Neural crest cell (in vitro differentiated cells): ENCODE data around the gene SND1. TPM values are rescaled to one million over a fixed set of nuclear protein-coding genes. Genes with fewer than 3 reads are reported as not detected.

ENCODE experiments used
- DNase-seq: peaks from one replicate; pipeline ENCODE4 v3.0.0; 2021; ENCODE audit warnings: low read depth, mixed read lengths, low spot score
- H3K27ac Mint-ChIP-seq: one replicate; pipeline ENCODE4 v1.8.0; 2021; ENCODE audit warnings: mild to moderate bottlenecking, mixed read lengths; ENCODE audit not compliant: unreplicated experiment
- H3K27me3 Mint-ChIP-seq: 2 replicates; pipeline ENCODE4 v1.8.0; 2021; ENCODE audit warnings: low read depth, mild to moderate bottlenecking, mixed read lengths
- H3K36me3 Mint-ChIP-seq: 2 replicates; pipeline ENCODE4 v1.8.0; 2021; ENCODE audit warnings: low read depth, mild to moderate bottlenecking, mixed read lengths
- H3K4me1 Mint-ChIP-seq: 2 replicates; pipeline ENCODE4 v1.8.0; 2021; ENCODE audit warnings: mixed read lengths
- H3K4me3 Mint-ChIP-seq: one replicate; pipeline ENCODE4 v1.8.0; 2021; ENCODE audit warnings: mild to moderate bottlenecking, mixed read lengths
- H3K9me3 Mint-ChIP-seq: 2 replicates; pipeline ENCODE4 v1.8.0; 2021; ENCODE audit warnings: mixed read lengths
- CTCF ChIP-seq: fragments of 200-600 bp; sonication (generic); conservative IDR thresholded peaks from 2 replicates; pipeline ENCODE4 v1.5.0; 2021; ENCODE audit warnings: antibody characterized with exemption, mild to moderate bottlenecking
- total RNA-seq: library from RNA; stranded (reverse); gene quantifications from 2 replicates; pipeline ENCODE4 v1.2.1, GENCODE V29; 2021

Gene SND1
- total RNA-seq, 1 donor from 2014 or later, result 184 TPM

- peaks cover 3% of the 10 kb centered on the region for H3K36me3 Mint-ChIP-seq
- no peaks in the 10 kb centered on the region for H3K27me3 Mint-ChIP-seq
- no peak overlapping the region for H3K4me3 Mint-ChIP-seq
- no peak for DNase-seq
- H3K9me3 Mint-ChIP-seq, result no peaks in the 10 kb centered on the region
- H3K27ac Mint-ChIP-seq, result no peak overlapping the region
- no peaks in the 10 kb centered on the region for H3K4me1 Mint-ChIP-seq
- TF ChIP-seq CTCF, result no peak
Observed at GRCh38 chr7:127873715-127874636, 222.0 kb downstream of the SND1 start.

GRCh38 chr7:127874951-127875608, 223.1 kb downstream of the SND1 start:
- no peak for TF ChIP-seq CTCF
- Mint-ChIP-seq H3K4me3 (no peak overlapping the region), H3K36me3 (peaks cover 3% of the 10 kb centered on the region), H3K27me3 (no peaks in the 10 kb centered on the region), H3K27ac (no peak overlapping the region), H3K9me3 (no peaks in the 10 kb centered on the region), H3K4me1 (no peaks in the 10 kb centered on the region)
- no peak for DNase-seq

DNA sequence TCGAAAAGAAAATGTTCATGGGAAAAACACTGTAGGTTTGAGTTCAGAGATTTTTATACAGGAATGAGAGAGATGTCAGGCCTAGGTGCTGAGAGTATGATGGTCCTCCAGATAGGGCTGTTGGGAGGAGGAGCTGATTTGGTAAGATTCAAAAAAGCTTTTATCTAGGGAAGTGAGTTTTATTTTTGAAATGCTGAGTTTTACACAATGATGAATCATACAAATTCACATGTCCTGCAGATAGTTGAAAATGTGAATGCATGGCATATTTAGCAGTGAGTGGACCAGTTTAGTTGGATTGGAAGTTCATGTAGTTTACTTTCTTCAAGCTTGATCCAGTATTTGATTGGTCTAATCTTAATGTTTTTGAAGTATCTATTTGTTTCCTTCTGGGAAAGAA, 224.4 kb downstream of the SND1 start:
- Mint-ChIP-seq H3K4me1 (no peaks in the 10 kb centered on the region), H3K27ac (no peak overlapping the region), H3K9me3 (no peaks in the 10 kb centered on the region), H3K36me3 (peaks cover 2% of the 10 kb centered on the region), H3K4me3 (no peak overlapping the region), H3K27me3 (no peaks in the 10 kb centered on the region)
- TF ChIP-seq CTCF, result no peak
- no peak for DNase-seq

DNA sequence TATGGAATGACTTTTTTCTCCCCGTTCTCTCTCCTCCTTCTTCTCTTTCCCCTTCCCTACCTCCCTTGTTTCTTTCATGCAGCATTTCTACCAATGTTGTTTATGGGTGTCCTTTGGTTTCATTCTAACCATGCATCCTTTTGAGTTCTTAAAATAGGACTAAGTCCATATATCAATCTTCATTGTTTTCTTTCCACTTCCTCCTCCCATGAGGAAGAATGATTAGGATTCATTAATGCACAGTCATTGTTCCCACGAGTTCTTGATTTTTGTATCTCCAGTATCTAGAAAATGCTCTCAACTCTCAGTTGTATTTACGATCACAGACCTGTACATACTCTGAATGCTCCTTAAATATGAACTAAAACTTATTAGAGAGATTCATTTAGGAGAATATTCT, 226.0 kb downstream of the SND1 start:
- no peaks in the 10 kb centered on the region for H3K9me3 Mint-ChIP-seq
- DNase-seq, result no peak
- H3K36me3 Mint-ChIP-seq, result no peaks in the 10 kb centered on the region
- H3K4me3 Mint-ChIP-seq, result no peak overlapping the region
- no peak overlapping the region for H3K27ac Mint-ChIP-seq
- no peak for TF ChIP-seq CTCF
- H3K27me3 Mint-ChIP-seq, result no peaks in the 10 kb centered on the region
- H3K4me1 Mint-ChIP-seq, result peaks cover 3% of the 10 kb centered on the region

DNA sequence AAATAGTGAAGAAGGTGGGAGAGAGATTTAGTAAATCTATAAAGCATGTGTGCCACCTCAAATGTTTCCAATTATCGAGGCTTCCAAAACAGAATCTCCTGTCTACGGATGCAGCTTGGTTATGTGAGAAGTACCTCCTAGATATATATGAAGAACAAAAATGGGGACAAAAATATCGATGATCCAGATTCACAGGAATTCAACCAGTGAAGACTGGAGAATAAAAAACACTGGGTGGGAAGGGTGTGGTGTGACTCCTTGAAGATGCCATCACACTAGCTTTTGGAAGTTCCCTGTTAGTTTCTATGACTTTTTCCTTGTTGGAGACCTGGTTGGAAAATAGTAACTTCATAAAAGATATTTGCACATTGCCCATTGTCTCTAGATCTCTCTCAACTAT, 226.8 kb downstream of the SND1 start:
- no peaks in the 10 kb centered on the region for H3K36me3 Mint-ChIP-seq
- H3K9me3 Mint-ChIP-seq, result no peaks in the 10 kb centered on the region
- no peak for TF ChIP-seq CTCF
- H3K27me3 Mint-ChIP-seq, result no peaks in the 10 kb centered on the region
- no peak for DNase-seq
- H3K4me3 Mint-ChIP-seq, result no peak overlapping the region
- no peak overlapping the region for H3K27ac Mint-ChIP-seq
- H3K4me1 Mint-ChIP-seq, result peaks cover 3% of the 10 kb centered on the region
